Right lobe of liver (tissue), 6 donors: Measurements from ENCODE around the gene SEC22A. TPM values are rescaled to one million over a fixed set of nuclear protein-coding genes. Genes with fewer than 3 reads are reported as not detected.

Source experiments
- ATAC-seq, 4 donors: fragments of 200-7000 bp; cut with Tn5 transposase; one replicate each; pipeline ENCODE4 v1.9.1; 2020; ENCODE audit warnings: mild to moderate bottlenecking in 4 of 4, moderate library complexity in 4 of 4
- DNase-seq, 3 donors: peaks; one replicate each; pipeline ENCODE4 v3.0.0-alpha.2; 2020
- H3K27ac ChIP-seq, 3 donors: fragments of 200-600 bp; one replicate each; pipeline ENCODE4 v1.8.0; 2022
- H3K27me3 ChIP-seq, 2 donors: fragments of 200-600 bp; one replicate each; pipeline ENCODE4 v1.8.0; 2022
- H3K36me3 ChIP-seq, 4 donors: fragments of 200-600 bp; sonication (generic) in 1 of 4; one replicate each; pipeline versions ENCODE4 v1.5.1 to v1.8.0; 2017 to 2022; ENCODE audit warnings: control low read depth in 1 of 4
- H3K4me1 ChIP-seq, 4 donors: fragments of 200-600 bp; sonication (generic) in 1 of 4; one replicate each; pipeline versions ENCODE4 v1.5.1 to v1.8.0; 2017 to 2022; ENCODE audit warnings: control low read depth in 1 of 4
- H3K4me3 ChIP-seq, 3 donors: fragments of 200-600 bp; one replicate each; pipeline ENCODE4 v1.8.0; 2022
- H3K9me3 ChIP-seq, 4 donors: fragments of 200-600 bp; sonication (generic) in 1 of 4; one replicate each; pipeline versions ENCODE4 v1.5.1 to v1.8.0; 2017 to 2022; ENCODE audit warnings: control low read depth in 1 of 4
- CTCF ChIP-seq, 4 donors: fragments of 200-600 bp in 3 of 4; fragments of 450-650 bp in 1 of 4; IDR thresholded peaks; one replicate each; pipeline versions ENCODE4 v1.5.1 to v1.8.0; 2016 to 2022; ENCODE audit warnings: antibody characterized with exemption in 4 of 4, mild to moderate bottlenecking in 2 of 4
- POLR2A ChIP-seq: fragments of 450-650 bp; IDR thresholded peaks from one replicate; pipeline ENCODE4 v1.6.1; 2017; ENCODE audit warnings: antibody characterized with exemption, mild to moderate bottlenecking
- WGBS: methylation state at CpG from one replicate; pipeline ENCODE4 v1.1.6; 2018; ENCODE audit warnings: low coverage, low lambda C conversion rate; ENCODE audit not compliant: insufficient coverage; ENCODE audit errors: missing lambda C conversion rate; 5-methylcytosine and 5-hydroxymethylcytosine counted together
- intact Hi-C, 2 donors: fragments of 100-400 bp; cut with DNase I; formaldehyde crosslinking; loops; one replicate each; pipeline versions ENCODE4 v1.11.2 to v1.14.1; 2022
- total RNA-seq, 6 experiments: library from RNA; depleted of rRNA in 2 of 6; stranded (reverse); fragments of >200 nt in 2 of 6; fragmentation: NEBNext Ultra II Directional in 3 of 6; extraction: Animal tissue kit (Norgen Biotek cat#: 25700) in 3 of 6; gene quantifications; one replicate each; pipeline versions ENCODE4 v1.1.0 to v1.2.4, GENCODE V29; 2016 to 2023
- donor health status: DM: no; HTN: yes; CAD: no.
- donor health status: DM: no; HTN: no; CAD: no.
- donor health status: DM: no; HTN: no; CAD: no.
- donor health status: DM: no; HTN: yes; CAD: no.
- donor health status: DM: no; HTN: yes; CAD: no.

Gene SEC22A
- total RNA-seq, 6 experiments from 2014 or later, result 7.5 to 24.9 (median 11.0) TPM

GRCh38 chr3:123287051-123287961 is 85.6 kb downstream of the SEC22A start:
- H3K4me3 ChIP-seq, result no peak overlapping the region
- no peak for ATAC-seq
- H3K27me3 ChIP-seq, result no peaks in the 10 kb centered on the region
- no peaks in the 10 kb centered on the region for H3K4me1 ChIP-seq
- H3K9me3 ChIP-seq, result no peaks in the 10 kb centered on the region
- 84% methylated on average over 10 of the region's 14 CpGs for WGBS
- intact Hi-C loops, result no loop called here
- no peak for DNase-seq
- H3K36me3 ChIP-seq, result no peaks in the 10 kb centered on the region
- no peak overlapping the region for H3K27ac ChIP-seq
- TF ChIP-seq CTCF (IDR thresholded peaks at IDR 0.05) (no peak), POLR2A (no peak)

GRCh38 chr3:123287962-123288302 is 86.2 kb downstream of the SEC22A start:
- 58% methylated on average over 6 of the region's 6 CpGs for WGBS
- no peaks in the 10 kb centered on the region for H3K9me3 ChIP-seq
- H3K4me3 ChIP-seq, result no peak overlapping the region
- H3K27me3 ChIP-seq, result no peaks in the 10 kb centered on the region
- no peak overlapping the region for H3K27ac ChIP-seq
- TF ChIP-seq POLR2A (no peak), CTCF (IDR thresholded peaks at IDR 0.05) (no peak)
- ATAC-seq, result no peak
- no peaks in the 10 kb centered on the region for H3K4me1 ChIP-seq
- intact Hi-C loops, result no loop called here
- no peaks in the 10 kb centered on the region for H3K36me3 ChIP-seq
- DNase-seq, result no peak

- WGBS, result 83% methylated on average over 6 of the region's 20 CpGs
- H3K27ac ChIP-seq, result no peak overlapping the region
- DNase-seq (no peak), ATAC-seq (no peak)
- H3K9me3 ChIP-seq, result no peaks in the 10 kb centered on the region
- H3K27me3 ChIP-seq, result no peaks in the 10 kb centered on the region
- no peak overlapping the region for H3K4me3 ChIP-seq
- TF ChIP-seq POLR2A (no peak), CTCF (IDR thresholded peaks at IDR 0.05) (no peak)
- intact Hi-C loops, result no loop called here
- no peaks in the 10 kb centered on the region for H3K36me3 ChIP-seq
- H3K4me1 ChIP-seq, result no peaks in the 10 kb centered on the region
Measured at GRCh38 chr3:123289391-123290106, 87.8 kb downstream of the SEC22A start.

GRCh38 chr3:123290107-123290930 is 88.6 kb downstream of the SEC22A start:
- H3K36me3 ChIP-seq, result no peaks in the 10 kb centered on the region
- H3K27me3 ChIP-seq, result no peaks in the 10 kb centered on the region
- no peak for DNase-seq
- TF ChIP-seq POLR2A (no peak), CTCF (IDR thresholded peaks at IDR 0.05) (no peak)
- intact Hi-C loops, result no loop called here
- no peaks in the 10 kb centered on the region for H3K4me1 ChIP-seq
- no peak overlapping the region for H3K4me3 ChIP-seq
- H3K27ac ChIP-seq, result no peak overlapping the region
- 90% methylated on average over 7 of the region's 13 CpGs for WGBS
- ATAC-seq, result no peak
- no peaks in the 10 kb centered on the region for H3K9me3 ChIP-seq
